A549 (cell line): ENCODE measurements around the gene SND1. TPM values are rescaled to one million over a fixed set of nuclear protein-coding genes. Genes with fewer than 3 reads are reported as not detected.

Source experiments
- ATAC-seq, 2 experiments: fragments of 200-7000 bp in 1 of 2; fragments of >200 bp in 1 of 2; cut with Nextera tagmentation in 1 of 2; cut with Tn5 transposase in 1 of 2; 3 replicates each; pipeline versions ENCODE4 v1.8.0 to v1.9.1; 2018 to 2020; ENCODE audit warnings: mild to moderate bottlenecking in 1 of 2, moderate library complexity in 1 of 2
- CTCF ChIA-PET: fragments of 300-600 bp; sonication (Branson Sonifier 250); formaldehyde crosslinking; extraction: SDS; loops from one replicate; lab custom pipeline; 2021; ENCODE audit warnings: antibody characterized with exemption, inconsistent platforms; lab: Yijun Ruan, JAX
- POLR2A ChIA-PET: fragments of 350-600 bp; formaldehyde crosslinking; extraction: SDS; loops from one replicate; lab custom pipeline; 2021; ENCODE audit warnings: antibody characterized with exemption, inconsistent platforms; lab: Yijun Ruan, JAX
- DNase-seq, 2 experiments: peaks; one replicate each; pipeline versions ENCODE4 v3.0.0 to v3.0.0-alpha.2; 2011 to 2016; ENCODE audit warnings: low read depth in 1 of 2, low spot score in 1 of 2
- FAIRE-seq: peaks from 2 replicates; lab custom pipeline; 2011; peaks lifted over from hg19 to GRCh38; lab: Jason Lieb, UNC
- H3K27ac ChIP-seq, 2 experiments: fragments of >200 bp; sonication (Bioruptor Twin); formaldehyde crosslinking; 3 replicates each; pipeline ENCODE4 v1.5.1; 2016 to 2017
- H3K4me1 ChIP-seq: fragments of >200 bp; sonication (Bioruptor Twin); formaldehyde crosslinking; 3 replicates; pipeline ENCODE4 v1.6.1; 2016
- H3K4me2 ChIP-seq: fragments of >200 bp; sonication (Bioruptor Twin); formaldehyde crosslinking; 3 replicates; pipeline ENCODE4 v1.6.1; 2016
- H3K4me3 ChIP-seq: fragments of >200 bp; sonication (Bioruptor Twin); formaldehyde crosslinking; 3 replicates; pipeline ENCODE4 v1.5.1; 2016
- H3K9me3 ChIP-seq: fragments of >200 bp; sonication (Bioruptor Twin); formaldehyde crosslinking; 3 replicates; pipeline ENCODE4 v1.6.1; 2016
- BHLHE40 ChIP-seq: IDR thresholded peaks from 2 replicates; pipeline ENCODE4 v1.6.1; 2012; ENCODE audit warnings: low read depth, low read length, inconsistent platforms
- CBX8 ChIP-seq: fragments of 200-600 bp; sonication (generic); IDR thresholded peaks from 2 replicates; pipeline ENCODE4 v1.6.1; 2016
- CHD4 ChIP-seq: fragments of 200-600 bp; sonication (generic); IDR thresholded peaks from 2 replicates; pipeline ENCODE4 v1.6.1; 2016; ENCODE audit warnings: antibody characterized with exemption, mild to moderate bottlenecking, borderline replicate concordance
- FOSL2 ChIP-seq, 2 experiments: fragments of 450-650 bp in 1 of 2; fragments of >200 bp in 1 of 2; sonication (Bioruptor Twin) in 1 of 2; formaldehyde crosslinking; IDR thresholded peaks; 2 replicates each; pipeline versions ENCODE4 v1.5.0 to v1.6.1; 2016 to 2020; ENCODE audit warnings: mild to moderate bottlenecking in 1 of 2, moderate library complexity in 1 of 2
- HOXB13 ChIP-seq: fragments of 250-450 bp; sonication (Bioruptor Pico); IDR thresholded peaks from 2 replicates; pipeline ENCODE4 v1.5.0; 2020; ENCODE audit warnings: low read depth, mild to moderate bottlenecking, moderate library complexity
- HOXB5 ChIP-seq: fragments of 250-450 bp; sonication (Bioruptor Pico); IDR thresholded peaks from 2 replicates; pipeline ENCODE4 v1.5.0; 2020; ENCODE audit warnings: mild to moderate bottlenecking, moderate library complexity
- KDM1A ChIP-seq: fragments of 200-600 bp; sonication (generic); IDR thresholded peaks from 2 replicates; pipeline ENCODE4 v1.6.1; 2016; ENCODE audit warnings: low read depth, mild to moderate bottlenecking
- MAFK ChIP-seq: fragments of 450-650 bp; IDR thresholded peaks from 2 replicates; pipeline ENCODE4 v1.6.1; 2014; ENCODE audit not compliant: partially characterized antibody
- MAZ ChIP-seq: fragments of 150-350 bp; IDR thresholded peaks from 2 replicates; pipeline ENCODE4 v1.6.1; 2014; ENCODE audit warnings: antibody characterized with exemption, low read depth, low read length, borderline replicate concordance
- NFE2L2 ChIP-seq: fragments of 150-350 bp; conservative IDR thresholded peaks from 2 replicates; pipeline ENCODE4 v1.6.1; 2014; ENCODE audit warnings: low read length
- NR3C1 ChIP-seq: fragments of >200 bp; sonication (Bioruptor Twin); formaldehyde crosslinking; IDR thresholded peaks from 3 replicates; pipeline ENCODE4 v1.6.1; 2017
- POLR2A ChIP-seq: IDR thresholded peaks from 2 replicates; pipeline ENCODE4 v1.6.1; 2012; ENCODE audit warnings: mild to moderate bottlenecking, low read length
- RAD21 ChIP-seq, 2 experiments: fragments of >200 bp in 1 of 2; sonication (Bioruptor Twin) in 1 of 2; formaldehyde crosslinking in 1 of 2; IDR thresholded peaks in 1 of 2; conservative IDR thresholded peaks in 1 of 2; 2 replicates in 1 of 2; 3 replicates in 1 of 2; pipeline ENCODE4 v1.6.1; 2012 to 2018; ENCODE audit warnings: inconsistent platforms in 1 of 2
- RCOR1 ChIP-seq: fragments of 150-350 bp; IDR thresholded peaks from 2 replicates; pipeline ENCODE4 v1.6.1; 2014; ENCODE audit warnings: antibody characterized with exemption, low read length, low read depth
- SMC3 ChIP-seq: fragments of >200 bp; sonication (Bioruptor Twin); formaldehyde crosslinking; IDR thresholded peaks from 3 replicates; pipeline ENCODE4 v1.6.1; 2018; ENCODE audit warnings: inconsistent platforms
- ZNF302 ChIP-seq: fragments of 250-450 bp; sonication (Bioruptor Pico); IDR thresholded peaks from 2 replicates; pipeline ENCODE4 v1.9.0; 2021; ENCODE audit warnings: inconsistent platforms, mild to moderate bottlenecking, moderate library complexity
- WGBS: methylation state at CpG from one replicate; pipeline ENCODE4 v1.1.6; 2017; ENCODE audit errors: missing lambda C conversion rate; 5-methylcytosine and 5-hydroxymethylcytosine counted together
- polyA plus RNA-seq, 4 experiments: library from polyadenylated mRNA; depleted of rRNA in 3 of 4; stranded (reverse); fragments of >200 nt; fragmentation: RNase III in 1 of 4; extraction: RNeasy Plus Mini Kit Qiagen cat#74134 plus additional on column Dnase treatment in 1 of 4; gene quantifications; 2 replicates in 3 of 4; 3 replicates in 1 of 4; pipeline ENCODE4 v1.2.3, GENCODE V29; 2011 to 2017
- TF ChIP-seq, protein P1 (sequence below): fragments of 450-650 bp; IDR thresholded peaks from 2 replicates; pipeline ENCODE4 v1.6.1; 2014; ENCODE audit warnings: antibody characterized with exemption
- TF ChIP-seq, protein P2 (sequence below): fragments of >200 bp; sonication (Bioruptor Twin); formaldehyde crosslinking; IDR thresholded peaks from 3 replicates; pipeline ENCODE4 v1.5.1; 2016
- TF ChIP-seq, protein P3 (sequence below): IDR thresholded peaks from 2 replicates; pipeline ENCODE4 v1.6.1; 2012; ENCODE audit warnings: low read depth, borderline replicate concordance
- TF ChIP-seq, protein P4 (sequence below): IDR thresholded peaks from 2 replicates; pipeline ENCODE4 v1.6.1; 2012
- TF ChIP-seq, protein P5 (sequence below): fragments of 250-450 bp; sonication (Bioruptor Pico); IDR thresholded peaks from 2 replicates; pipeline ENCODE4 v1.5.0; 2021; ENCODE audit warnings: mild to moderate bottlenecking, moderate library complexity, borderline replicate concordance
- TF ChIP-seq, protein P6 (sequence below): fragments of >200 bp; sonication (Bioruptor Twin); formaldehyde crosslinking; IDR thresholded peaks from 2 replicates; pipeline ENCODE4 v1.6.1; 2016
- TF ChIP-seq, protein P7 (sequence below): IDR thresholded peaks from 2 replicates; pipeline ENCODE4 v1.6.1; 2012

Gene SND1
- polyA plus RNA-seq, 2 of the 4 experiments (the other 2 are of a cell fraction) = 102 to 138 TPM

DNA sequence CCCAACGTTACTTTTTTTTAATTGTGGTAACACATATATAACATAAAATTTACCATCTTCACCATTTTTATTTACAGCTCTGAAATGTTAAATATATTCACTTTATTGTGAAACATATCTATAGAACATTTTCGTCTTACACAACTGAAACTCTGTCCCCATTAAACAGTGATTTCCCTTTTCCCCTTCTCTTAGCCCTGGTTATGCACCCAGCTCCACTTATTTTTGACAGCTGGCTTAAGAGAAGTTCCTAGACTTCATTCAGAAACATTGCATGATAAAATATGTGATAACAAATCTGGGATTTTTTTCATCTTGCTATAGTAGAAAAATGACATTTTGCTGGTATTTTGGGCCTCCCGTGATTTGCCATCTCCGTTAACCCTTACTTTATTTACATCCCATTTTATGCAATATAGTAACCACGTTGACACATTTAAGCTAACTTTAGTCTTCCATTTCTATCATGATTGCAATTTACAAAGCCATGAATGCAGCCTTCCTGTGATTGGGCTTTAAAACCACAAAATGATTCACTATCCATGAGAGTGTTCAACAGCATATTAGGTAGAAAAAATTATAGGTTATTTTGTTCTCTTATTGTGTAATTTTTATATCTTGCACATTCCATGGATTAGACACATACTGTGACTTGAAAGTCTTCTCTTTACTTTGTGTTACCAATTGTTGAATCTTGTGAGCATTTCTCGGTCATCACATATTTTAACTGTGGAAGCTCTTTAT, 139.6 kb downstream of the SND1 start:
- ATAC-seq (no peak), FAIRE-seq (no peak), DNase-seq (no peak)
- Histone ChIP-seq H3K4me2 (no peak overlapping the region), H3K27ac (no peak overlapping the region), H3K9me3 (no peaks in the 10 kb centered on the region), H3K4me3 (no peak overlapping the region), H3K4me1 (peaks cover 9% of the 10 kb centered on the region)
- WGBS = 90% methylated on average over 6 of the region's 6 CpGs
- ChIA-PET CTCF (interaction anchor here (1.0 to 2.6 kb wide), 7 partner anchors 9 to 418 kb away, joined by 4 to 12 read pairs (median 5); no protein-coding TSS in a partner anchor), POLR2A (no interaction called here)
- no peak for TF ChIP-seq MAFK
- no peak for TF ChIP-seq MAZ
- no peak for TF ChIP-seq CHD4

DNA sequence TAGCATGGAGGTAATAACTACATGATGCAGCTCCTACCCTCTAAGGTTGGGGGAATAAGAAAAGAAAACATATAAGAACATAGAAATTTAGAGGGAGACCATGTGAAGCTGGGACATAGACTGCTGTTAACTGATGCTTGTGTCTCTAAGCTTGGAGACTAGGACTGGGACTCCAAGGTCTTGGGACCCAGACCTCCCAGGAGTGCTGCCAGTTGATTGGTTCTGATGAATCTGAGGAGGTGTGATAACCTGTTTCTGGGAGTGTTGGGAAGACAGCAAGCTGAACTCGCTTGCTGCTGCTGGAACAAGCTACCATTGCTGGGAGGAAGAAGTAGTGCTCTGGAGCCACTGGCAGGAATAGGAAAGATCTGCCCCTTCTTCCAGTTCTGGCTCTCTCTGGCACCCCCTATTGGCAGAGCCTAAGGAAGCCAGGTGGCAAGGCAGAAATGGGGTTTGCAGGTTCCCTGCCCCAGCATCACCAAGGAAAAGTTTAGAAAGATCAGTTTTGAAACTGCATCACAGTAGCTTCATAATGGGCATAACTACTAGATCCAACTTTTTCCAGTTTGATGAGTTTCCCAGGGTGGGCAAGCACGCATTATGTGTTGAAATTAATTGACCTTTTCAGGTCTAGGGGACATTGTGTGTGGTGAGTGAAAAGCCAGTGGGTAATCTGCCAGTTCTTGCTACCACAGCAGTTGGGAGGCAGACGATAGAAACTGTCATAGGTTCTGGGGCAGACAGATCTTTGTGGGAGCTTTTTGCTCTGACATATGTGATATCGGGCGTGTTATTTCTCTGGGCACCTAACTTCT, 140.7 kb downstream of the SND1 start:
- Histone ChIP-seq H3K4me1 (peaks cover 9% of the 10 kb centered on the region), H3K27ac (no peak overlapping the region)
- POLR2A ChIA-PET = no interaction called here
- TF ChIP-seq FOSL2 (IDR thresholded peaks at IDR 0.05) (no peak), FOSL2 (CRISPR knock-in tag; IDR thresholded peaks at IDR 0.05) (no peak), SMC3 (0 out of 3 replicates have a peak, but pooled peaks have one; percentile 12), HOXB5 (CRISPR knock-in tag) (no peak), RAD21 (conservative IDR thresholded peaks at IDR 0.05 in 1 of 2, IDR thresholded peaks at IDR 0.05 in 1 of 2) (peak in 1 of 2 experiments; percentile 39; a peak in 2 of 5 replicates)
- TF ChIP-seq, protein P1, sequence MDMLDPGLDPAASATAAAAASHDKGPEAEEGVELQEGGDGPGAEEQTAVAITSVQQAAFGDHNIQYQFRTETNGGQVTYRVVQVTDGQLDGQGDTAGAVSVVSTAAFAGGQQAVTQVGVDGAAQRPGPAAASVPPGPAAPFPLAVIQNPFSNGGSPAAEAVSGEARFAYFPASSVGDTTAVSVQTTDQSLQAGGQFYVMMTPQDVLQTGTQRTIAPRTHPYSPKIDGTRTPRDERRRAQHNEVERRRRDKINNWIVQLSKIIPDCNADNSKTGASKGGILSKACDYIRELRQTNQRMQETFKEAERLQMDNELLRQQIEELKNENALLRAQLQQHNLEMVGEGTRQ = no peak
- TF ChIP-seq, protein P2, sequence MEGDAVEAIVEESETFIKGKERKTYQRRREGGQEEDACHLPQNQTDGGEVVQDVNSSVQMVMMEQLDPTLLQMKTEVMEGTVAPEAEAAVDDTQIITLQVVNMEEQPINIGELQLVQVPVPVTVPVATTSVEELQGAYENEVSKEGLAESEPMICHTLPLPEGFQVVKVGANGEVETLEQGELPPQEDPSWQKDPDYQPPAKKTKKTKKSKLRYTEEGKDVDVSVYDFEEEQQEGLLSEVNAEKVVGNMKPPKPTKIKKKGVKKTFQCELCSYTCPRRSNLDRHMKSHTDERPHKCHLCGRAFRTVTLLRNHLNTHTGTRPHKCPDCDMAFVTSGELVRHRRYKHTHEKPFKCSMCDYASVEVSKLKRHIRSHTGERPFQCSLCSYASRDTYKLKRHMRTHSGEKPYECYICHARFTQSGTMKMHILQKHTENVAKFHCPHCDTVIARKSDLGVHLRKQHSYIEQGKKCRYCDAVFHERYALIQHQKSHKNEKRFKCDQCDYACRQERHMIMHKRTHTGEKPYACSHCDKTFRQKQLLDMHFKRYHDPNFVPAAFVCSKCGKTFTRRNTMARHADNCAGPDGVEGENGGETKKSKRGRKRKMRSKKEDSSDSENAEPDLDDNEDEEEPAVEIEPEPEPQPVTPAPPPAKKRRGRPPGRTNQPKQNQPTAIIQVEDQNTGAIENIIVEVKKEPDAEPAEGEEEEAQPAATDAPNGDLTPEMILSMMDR = peak; percentile 46
- TF ChIP-seq, protein P3, sequence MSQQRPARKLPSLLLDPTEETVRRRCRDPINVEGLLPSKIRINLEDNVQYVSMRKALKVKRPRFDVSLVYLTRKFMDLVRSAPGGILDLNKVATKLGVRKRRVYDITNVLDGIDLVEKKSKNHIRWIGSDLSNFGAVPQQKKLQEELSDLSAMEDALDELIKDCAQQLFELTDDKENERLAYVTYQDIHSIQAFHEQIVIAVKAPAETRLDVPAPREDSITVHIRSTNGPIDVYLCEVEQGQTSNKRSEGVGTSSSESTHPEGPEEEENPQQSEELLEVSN = no peak
- TF ChIP-seq, all 56 proteins: peak for 3
- CTCF ChIA-PET = interaction anchor here (0.6 to 2.6 kb wide), 11 partner anchors 10 to 575 kb away, joined by 3 to 12 read pairs (median 4); no protein-coding TSS in a partner anchor
- Histone ChIP-seq H3K4me2 (no peak overlapping the region), H3K4me3 (no peak overlapping the region), H3K9me3 (no peaks in the 10 kb centered on the region)
- FAIRE-seq (no peak), ATAC-seq (peak; percentile 51 to 88; a peak in 4 of 6 replicates), DNase-seq (peak; percentile 19 to 48)
- 90% methylated on average over 5 of the region's 5 CpGs for WGBS

DNA sequence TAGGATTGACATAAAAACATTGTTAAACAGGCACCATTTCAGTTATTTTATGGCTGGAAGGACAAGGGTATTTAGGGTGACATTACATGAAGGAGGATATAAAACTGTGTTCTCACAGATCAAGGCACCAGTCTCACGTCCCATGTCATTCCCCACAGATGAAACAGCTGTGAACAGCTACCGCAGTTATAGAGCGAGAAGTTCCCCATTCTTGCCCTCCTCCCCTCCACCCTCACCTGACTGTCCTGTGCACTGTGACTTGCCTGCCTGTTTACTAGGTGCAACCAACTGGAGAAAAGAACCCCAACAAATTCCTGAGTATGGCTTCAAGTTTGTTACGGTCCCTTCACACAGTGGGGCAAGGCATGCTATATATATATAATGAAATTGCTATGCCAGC, 141.6 kb downstream of the SND1 start:
- no peak for FAIRE-seq
- no peak overlapping the region for H3K27ac ChIP-seq
- peaks cover 9% of the 10 kb centered on the region for H3K4me1 ChIP-seq
- POLR2A ChIA-PET = no interaction called here
- no peak for DNase-seq
- no peak overlapping the region for H3K4me3 ChIP-seq
- H3K9me3 ChIP-seq = no peaks in the 10 kb centered on the region
- WGBS = 98% methylated on average over 4 of the region's 4 CpGs
- ATAC-seq = no peak
- CTCF ChIA-PET = interaction anchor here (0.6 to 2.6 kb wide), 4 partner anchors 11 to 574 kb away, joined by 3 to 12 read pairs (median 6); no protein-coding TSS in a partner anchor
- no peak overlapping the region for H3K4me2 ChIP-seq
- TF ChIP-seq HOXB13 (CRISPR knock-in tag) (no peak), NFE2L2 (no peak), MAFK (no peak), ZNF302 (CRISPR knock-in tag) (no peak), BHLHE40 (no peak), CBX8 (no peak), RCOR1 (no peak), KDM1A (no peak), NR3C1 (no peak), POLR2A (no peak)
- TF ChIP-seq, protein P3 = no peak
- TF ChIP-seq, protein P4, sequence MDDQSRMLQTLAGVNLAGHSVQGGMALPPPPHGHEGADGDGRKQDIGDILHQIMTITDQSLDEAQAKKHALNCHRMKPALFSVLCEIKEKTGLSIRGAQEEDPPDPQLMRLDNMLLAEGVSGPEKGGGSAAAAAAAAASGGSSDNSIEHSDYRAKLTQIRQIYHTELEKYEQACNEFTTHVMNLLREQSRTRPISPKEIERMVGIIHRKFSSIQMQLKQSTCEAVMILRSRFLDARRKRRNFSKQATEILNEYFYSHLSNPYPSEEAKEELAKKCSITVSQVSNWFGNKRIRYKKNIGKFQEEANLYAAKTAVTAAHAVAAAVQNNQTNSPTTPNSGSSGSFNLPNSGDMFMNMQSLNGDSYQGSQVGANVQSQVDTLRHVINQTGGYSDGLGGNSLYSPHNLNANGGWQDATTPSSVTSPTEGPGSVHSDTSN = no peak
- TF ChIP-seq, protein P5, sequence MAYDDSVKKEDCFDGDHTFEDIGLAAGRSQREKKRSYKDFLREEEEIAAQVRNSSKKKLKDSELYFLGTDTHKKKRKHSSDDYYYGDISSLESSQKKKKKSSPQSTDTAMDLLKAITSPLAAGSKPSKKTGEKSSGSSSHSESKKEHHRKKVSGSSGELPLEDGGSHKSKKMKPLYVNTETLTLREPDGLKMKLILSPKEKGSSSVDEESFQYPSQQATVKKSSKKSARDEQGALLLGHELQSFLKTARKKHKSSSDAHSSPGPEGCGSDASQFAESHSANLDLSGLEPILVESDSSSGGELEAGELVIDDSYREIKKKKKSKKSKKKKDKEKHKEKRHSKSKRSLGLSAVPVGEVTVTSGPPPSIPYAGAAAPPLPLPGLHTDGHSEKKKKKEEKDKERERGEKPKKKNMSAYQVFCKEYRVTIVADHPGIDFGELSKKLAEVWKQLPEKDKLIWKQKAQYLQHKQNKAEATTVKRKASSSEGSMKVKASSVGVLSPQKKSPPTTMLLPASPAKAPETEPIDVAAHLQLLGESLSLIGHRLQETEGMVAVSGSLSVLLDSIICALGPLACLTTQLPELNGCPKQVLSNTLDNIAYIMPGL = no peak
- TF ChIP-seq, protein P6, sequence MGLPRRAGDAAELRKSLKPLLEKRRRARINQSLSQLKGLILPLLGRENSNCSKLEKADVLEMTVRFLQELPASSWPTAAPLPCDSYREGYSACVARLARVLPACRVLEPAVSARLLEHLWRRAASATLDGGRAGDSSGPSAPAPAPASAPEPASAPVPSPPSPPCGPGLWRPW = no peak
- TF ChIP-seq, protein P7, sequence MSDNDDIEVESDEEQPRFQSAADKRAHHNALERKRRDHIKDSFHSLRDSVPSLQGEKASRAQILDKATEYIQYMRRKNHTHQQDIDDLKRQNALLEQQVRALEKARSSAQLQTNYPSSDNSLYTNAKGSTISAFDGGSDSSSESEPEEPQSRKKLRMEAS = no peak
